ENCODE results near the gene ARHGEF11.
A peak's percentile ranks its signal among the peaks of the same experiment; 100 is the strongest.

The ARHGEF11 gene

GRCh38 chr1:156895455-156895812 is 150.1 kb downstream of the ARHGEF11 start:
- DNase-seq (ENCODE audit: low read depth in 2 of 2) = no peak

- no peak for DNase-seq (ENCODE audit: low read depth in 2 of 2)
Measured at GRCh38 chr1:156894711-156895454, 150.7 kb downstream of the ARHGEF11 start.

- no peak for DNase-seq (ENCODE audit: low read depth in 2 of 2)
Measured at GRCh38 chr1:156894001-156894400, 151.5 kb downstream of the ARHGEF11 start.

GRCh38 chr1:156893048-156893953 is 152.2 kb downstream of the ARHGEF11 start, which contains the start of gene PEAR1:
Gene PEAR1 (plus strand): TSS chr1:156893718. CDS start chr1:156903927, 10,209 bp downstream.
- DNase-seq (ENCODE audit: low read depth in 2 of 2) = no peak

- peak; percentile 68 to 75 for DNase-seq (ENCODE audit: low read depth in 2 of 2)
Measured at GRCh38 chr1:156892190-156893047, 153.1 kb downstream of the ARHGEF11 start.

GRCh38 chr1:156889802-156890580 is 155.6 kb downstream of the ARHGEF11 start:
- peak in 1 of 2 donors; percentile 24 for DNase-seq (ENCODE audit: low read depth in 2 of 2)

- no peak for DNase-seq (ENCODE audit: low read depth in 2 of 2)
Measured at GRCh38 chr1:156887734-156888133, 157.8 kb downstream of the ARHGEF11 start.

GRCh38 chr1:156887317-156887716 is 158.2 kb downstream of the ARHGEF11 start:
- no peak for DNase-seq (ENCODE audit: low read depth in 2 of 2)

GRCh38 chr1:156886583-156887281 is 158.8 kb downstream of the ARHGEF11 start:
- DNase-seq (ENCODE audit: low read depth in 2 of 2) = no peak

GRCh38 chr1:156885880-156886355 is 159.6 kb downstream of the ARHGEF11 start:
- no peak for DNase-seq (ENCODE audit: low read depth in 2 of 2)

GRCh38 chr1:156885314-156885713 is 160.2 kb downstream of the ARHGEF11 start:
- no peak for DNase-seq (ENCODE audit: low read depth in 2 of 2)

All from stimulated activated CD8-positive, alpha-beta memory T cell treated with anti-CD3 and anti-CD28 coated beads, Interleukin-15, amount 100 ng/mL, for 4 hours (primary cell).